ENCODE data around the gene TAF4B. TPM values are rescaled to one million over a fixed set of nuclear protein-coding genes. Genes with fewer than 3 reads are reported as not detected.

TAF4B gene
- total and polyA plus RNA-seq, 4 donors, result 1.6 to 5.9 (median 2.4) TPM

- ATAC-seq (ENCODE audit: insufficient read depth, low FRiP score) (no peak), DNase-seq (no peak)
- Histone ChIP-seq H3K4me1 (ENCODE audit: control insufficient read depth in 5 of 5, insufficient read depth in 5 of 5, low read length in 5 of 5) (no peaks in the 10 kb centered on the region), H3K36me3 (ENCODE audit: control insufficient read depth in 4 of 4, insufficient read depth in 4 of 4, low read length in 4 of 4) (no peaks in the 10 kb centered on the region), H3K27me3 (ENCODE audit: control insufficient read depth in 3 of 3, insufficient read depth in 3 of 3, low read length in 2 of 3) (no peaks in the 10 kb centered on the region), H3K4me3 (no peak overlapping the region), H3K9ac (ENCODE audit: insufficient read depth in 1 of 2, low read length in 2 of 2) (no peak overlapping the region), H3K27ac (ENCODE audit: low read depth in 1 of 2, low read length in 1 of 2) (no peak overlapping the region), H3K9me3 (ENCODE audit: control insufficient read depth in 4 of 4, insufficient read depth in 3 of 4, low read length in 3 of 4) (no peaks in the 10 kb centered on the region)
- WGBS, 2 donors, result 86 to 93% methylated on average over 4 of the region's 4 CpGs
- TF ChIP-seq CTCF (IDR thresholded peaks at IDR 0.05; ENCODE audit: control extremely low read depth, extremely low read depth), result no peak
Observed at GRCh38 chr18:26262156-26262555, 35.9 kb downstream of the TAF4B start.

- Histone ChIP-seq H3K4me1 (ENCODE audit: control insufficient read depth in 5 of 5, insufficient read depth in 5 of 5, low read length in 5 of 5) (no peaks in the 10 kb centered on the region), H3K9ac (ENCODE audit: insufficient read depth in 1 of 2, low read length in 2 of 2) (no peak overlapping the region), H3K27ac (ENCODE audit: low read depth in 1 of 2, low read length in 1 of 2) (no peak overlapping the region), H3K4me3 (no peak overlapping the region), H3K27me3 (ENCODE audit: control insufficient read depth in 3 of 3, insufficient read depth in 3 of 3, low read length in 2 of 3) (no peaks in the 10 kb centered on the region), H3K9me3 (ENCODE audit: control insufficient read depth in 4 of 4, insufficient read depth in 3 of 4, low read length in 3 of 4) (no peaks in the 10 kb centered on the region), H3K36me3 (ENCODE audit: control insufficient read depth in 4 of 4, insufficient read depth in 4 of 4, low read length in 4 of 4) (no peaks in the 10 kb centered on the region)
- ATAC-seq (ENCODE audit: insufficient read depth, low FRiP score) (no peak), DNase-seq (no peak)
- TF ChIP-seq CTCF (IDR thresholded peaks at IDR 0.05; ENCODE audit: control extremely low read depth, extremely low read depth), result no peak
- WGBS, 2 donors, result 70 to 89% methylated on average over 4 of the region's 4 CpGs
Observed at GRCh38 chr18:26267357-26267930, 41.2 kb downstream of the TAF4B start.

- 93% methylated on average over 4 of the region's 4 CpGs for WGBS, 2 donors
- no peak for ATAC-seq (ENCODE audit: insufficient read depth, low FRiP score)
- no peak overlapping the region for H3K4me3 ChIP-seq
- DNase-seq, result no peak
- H3K27me3 ChIP-seq (ENCODE audit: control insufficient read depth in 3 of 3, insufficient read depth in 3 of 3, low read length in 2 of 3), result no peaks in the 10 kb centered on the region
- H3K9ac ChIP-seq (ENCODE audit: insufficient read depth in 1 of 2, low read length in 2 of 2), result no peak overlapping the region
- no peaks in the 10 kb centered on the region for H3K9me3 ChIP-seq (ENCODE audit: control insufficient read depth in 4 of 4, insufficient read depth in 3 of 4, low read length in 3 of 4)
- no peak overlapping the region for H3K27ac ChIP-seq (ENCODE audit: low read depth in 1 of 2, low read length in 1 of 2)
- H3K36me3 ChIP-seq (ENCODE audit: control insufficient read depth in 4 of 4, insufficient read depth in 4 of 4, low read length in 4 of 4), result no peaks in the 10 kb centered on the region
- no peaks in the 10 kb centered on the region for H3K4me1 ChIP-seq (ENCODE audit: control insufficient read depth in 5 of 5, insufficient read depth in 5 of 5, low read length in 5 of 5)
- TF ChIP-seq CTCF (IDR thresholded peaks at IDR 0.05; ENCODE audit: control extremely low read depth, extremely low read depth), result no peak
Observed at GRCh38 chr18:26268454-26268853, 42.2 kb downstream of the TAF4B start.
